Frontal cortex (tissue), 4 donors: Measurements from ENCODE around the gene HOMER3. TPM values are rescaled to one million over a fixed set of nuclear protein-coding genes. Genes with fewer than 3 reads are reported as not detected.
A peak's percentile ranks its signal among the peaks of the same experiment; 100 is the strongest.

ENCODE experiments used
- DNase-seq, 2 donors: peaks; one replicate each; pipeline ENCODE4 v3.0.0; 2012; ENCODE audit warnings: low spot score in 2 of 2
- FAIRE-seq: peaks from 2 replicates; lab custom pipeline; 2012; peaks lifted over from hg19 to GRCh38; lab: Jason Lieb, UNC
- total RNA-seq: library from RNA; depleted of rRNA; stranded (reverse); fragments of >200 nt; gene quantifications from one replicate; pipeline ENCODE4 v1.2.3, GENCODE V29; 2014
- donor health status: control.
- donor health status: control.
- donor health status: control.

HOMER3 gene
- total RNA-seq, result 20.4 TPM

DNA sequence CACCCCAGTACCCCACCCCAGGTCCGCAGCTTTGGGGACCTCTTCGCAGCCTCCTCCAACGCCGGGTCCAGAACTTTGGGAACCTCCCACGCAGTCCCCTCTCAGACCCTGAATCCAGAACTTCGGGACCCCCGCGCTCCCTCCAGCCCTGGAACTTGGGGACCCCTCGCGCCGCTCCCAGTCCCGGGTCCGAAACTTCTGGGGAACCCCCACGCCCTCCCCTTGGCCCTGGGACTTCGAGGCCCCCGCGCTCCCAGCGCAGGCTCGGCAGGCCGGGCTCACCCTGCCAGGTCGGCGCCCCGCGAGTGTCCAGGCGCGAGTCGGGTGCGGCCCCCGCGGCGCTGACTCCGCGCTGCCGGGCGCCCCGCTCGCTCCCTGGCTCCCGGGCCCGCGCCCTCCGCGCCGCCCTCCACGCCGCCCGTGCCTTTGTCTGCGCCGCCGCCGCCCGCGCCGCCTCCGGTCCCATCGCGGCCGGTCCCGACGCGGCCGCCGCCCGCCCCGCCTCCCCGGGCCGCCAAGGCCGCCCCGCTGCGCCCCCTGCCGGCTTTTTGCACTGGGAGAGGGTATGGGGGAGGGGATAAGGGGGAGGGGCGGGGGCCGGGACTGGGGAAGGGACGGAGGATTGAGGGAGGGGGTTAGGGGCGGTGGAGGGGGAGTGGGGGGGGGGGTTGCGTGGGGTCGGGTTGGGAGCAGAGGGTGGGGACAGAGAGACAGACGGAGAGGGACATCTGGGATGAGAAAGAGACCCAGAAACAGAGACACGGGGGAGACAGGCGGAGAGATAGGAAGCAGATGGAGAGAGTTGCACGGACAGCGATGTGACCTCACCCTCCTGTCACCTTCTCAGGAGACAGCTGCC is at the start of gene HOMER3:
HOMER3 (minus strand) TSS at position 449 of the 859 bp plus-strand sequence. CDS start 2,235 bp downstream, outside the sequence.
- peak; percentile 95 to 96 for DNase-seq

DNA sequence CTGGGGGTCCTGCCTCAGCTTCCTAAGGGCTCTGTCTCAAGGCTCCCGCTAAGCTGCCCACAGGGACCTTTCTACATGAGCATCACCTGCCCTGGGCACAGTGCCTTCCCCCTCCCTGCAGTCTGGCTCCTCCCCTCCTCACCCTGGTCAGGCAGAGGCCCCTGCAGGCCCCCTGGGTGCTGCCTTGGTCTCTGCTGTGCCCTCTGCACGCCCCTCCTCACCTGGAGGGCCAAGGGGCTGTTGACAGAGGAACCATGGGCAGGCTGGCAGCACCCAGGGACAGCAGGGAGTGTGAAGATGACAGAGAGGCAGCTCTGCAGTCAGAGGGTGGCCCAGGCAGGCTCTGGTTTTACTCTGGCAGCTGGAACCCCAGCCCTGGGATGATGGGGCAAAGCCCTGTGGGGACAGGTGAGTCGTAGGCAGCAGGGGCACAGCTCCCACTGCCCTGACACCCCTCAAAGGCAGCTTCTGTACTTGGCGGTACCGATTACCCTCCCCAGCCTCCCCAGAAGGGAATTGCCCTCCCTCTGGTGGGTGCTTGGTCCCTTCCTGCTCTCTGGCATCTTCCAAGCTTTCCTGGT is 49.2 kb upstream of the HOMER3 start:
- DNase-seq (no peak), FAIRE-seq (no peak)

More for the DNA sequence above, at the start of gene HOMER3:
- FAIRE-seq, result no peak

DNA sequence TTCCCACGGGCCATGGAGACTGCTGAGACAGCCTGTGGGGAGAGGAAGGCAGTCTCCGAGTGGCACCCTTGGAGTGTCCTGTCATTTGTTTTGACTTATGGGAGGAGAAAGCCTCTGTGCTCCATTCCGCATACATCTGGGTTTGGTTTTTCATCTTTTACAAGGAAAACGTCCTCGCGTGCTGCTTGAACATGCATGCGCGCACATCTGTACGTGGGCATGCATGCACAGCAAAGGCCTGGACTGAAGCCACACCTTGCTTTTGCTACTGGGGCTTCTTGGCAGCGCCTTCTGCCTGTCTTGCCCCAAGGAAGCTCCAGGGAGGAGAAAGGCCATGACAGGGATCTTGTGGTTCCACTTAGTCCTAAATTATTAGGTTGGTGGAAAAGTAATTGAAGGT is 48.3 kb upstream of the HOMER3 start:
- FAIRE-seq (no peak), DNase-seq (no peak)

DNA sequence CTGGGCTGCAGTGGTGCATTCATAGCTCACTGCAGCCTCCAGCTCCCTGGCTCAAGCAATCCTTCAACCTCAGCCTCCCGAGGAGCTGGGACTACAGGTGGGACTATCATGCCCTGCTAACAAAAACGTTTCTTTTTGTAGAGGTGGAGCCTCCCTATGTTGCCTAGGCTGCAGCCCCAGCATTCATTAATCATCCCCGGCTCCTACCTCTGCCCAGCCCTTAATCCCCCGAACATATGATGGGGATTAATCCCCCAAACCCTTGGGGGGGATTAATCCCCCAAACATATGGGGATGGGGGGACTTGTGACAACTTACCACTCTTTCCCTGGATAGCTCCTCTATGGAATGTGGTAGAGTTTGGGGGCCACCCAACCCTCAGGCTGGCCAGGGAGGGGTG is 46.4 kb upstream of the HOMER3 start:
- DNase-seq, result no peak

DNA sequence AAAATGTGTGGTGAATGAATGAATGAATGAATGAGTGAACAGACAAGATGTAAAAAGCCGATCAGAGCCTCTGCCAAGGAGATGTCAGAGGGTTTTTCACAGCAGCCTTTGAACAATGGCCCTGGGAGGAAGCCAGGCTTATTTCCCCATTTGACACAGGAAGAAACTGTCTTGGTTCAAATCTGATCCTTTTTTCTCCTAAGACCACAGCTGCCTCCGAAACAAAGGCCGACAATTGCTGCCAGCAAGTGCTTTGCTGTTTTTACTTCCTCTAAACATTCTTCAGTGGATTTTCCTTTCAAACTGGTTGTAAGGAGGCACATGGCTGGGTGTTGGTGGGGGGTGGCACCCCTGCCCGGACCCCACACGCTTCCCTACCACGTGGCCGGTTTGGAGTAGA is 44.2 kb upstream of the HOMER3 start:
- DNase-seq (no peak), FAIRE-seq (no peak)

More for the DNA sequence above, 46.4 kb upstream of the HOMER3 start:
- FAIRE-seq, result no peak

DNA sequence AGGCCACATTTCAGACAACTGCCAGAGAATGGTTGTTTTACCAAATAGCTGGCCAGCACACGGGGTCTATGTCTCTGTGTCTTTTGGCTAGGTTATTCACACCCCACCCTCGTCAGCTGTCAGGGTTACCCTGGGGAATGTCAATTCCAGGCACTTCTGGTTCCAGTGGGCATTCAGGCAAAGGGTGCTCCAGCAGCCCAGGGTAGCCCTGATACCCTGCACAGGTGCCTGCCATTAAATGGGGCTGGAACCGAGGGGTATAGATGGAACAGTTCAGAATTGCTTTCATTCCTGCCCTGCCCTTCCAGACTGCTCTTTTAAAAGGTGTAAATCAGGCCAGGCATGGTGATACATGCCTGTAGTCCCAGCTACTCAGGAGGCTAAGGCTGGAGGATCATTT is 43.2 kb upstream of the HOMER3 start:
- FAIRE-seq (no peak), DNase-seq (no peak)

- FAIRE-seq (no peak), DNase-seq (no peak)
Observed at GRCh38 chr19:18982669-18983068, 41.7 kb upstream of the HOMER3 start.

DNA sequence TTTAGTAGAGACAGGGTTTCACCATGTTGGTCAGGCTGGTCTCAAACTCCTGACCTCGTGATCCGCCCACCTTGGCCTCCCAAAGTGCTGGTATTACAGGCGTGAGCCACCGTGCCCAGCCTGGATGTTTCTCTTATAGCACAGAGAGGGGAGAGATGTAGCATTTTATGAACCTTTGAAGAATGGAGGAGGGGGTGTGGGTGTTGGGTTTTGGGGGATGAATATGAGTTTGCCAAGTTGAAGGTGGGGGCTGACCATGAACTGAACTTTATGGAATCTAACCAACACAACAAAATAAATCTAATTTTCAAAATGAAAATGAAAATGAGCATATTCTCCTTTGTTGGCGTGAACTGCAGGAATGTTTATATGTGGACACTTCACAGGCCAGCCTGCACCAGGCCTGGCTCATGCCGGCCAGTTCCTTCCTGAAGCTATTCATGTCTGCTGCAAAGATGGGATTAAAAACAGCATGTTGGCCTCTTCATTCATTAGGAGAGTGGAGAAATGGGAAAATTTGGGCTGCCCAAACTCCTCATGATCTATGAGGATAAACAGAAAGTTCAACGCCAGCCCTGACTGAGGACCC is 39.5 kb upstream of the HOMER3 start:
- DNase-seq, result no peak
- FAIRE-seq, result no peak

GRCh38 chr19:18978616-18979015 is 37.6 kb upstream of the HOMER3 start:
- FAIRE-seq (no peak), DNase-seq (no peak)

DNA sequence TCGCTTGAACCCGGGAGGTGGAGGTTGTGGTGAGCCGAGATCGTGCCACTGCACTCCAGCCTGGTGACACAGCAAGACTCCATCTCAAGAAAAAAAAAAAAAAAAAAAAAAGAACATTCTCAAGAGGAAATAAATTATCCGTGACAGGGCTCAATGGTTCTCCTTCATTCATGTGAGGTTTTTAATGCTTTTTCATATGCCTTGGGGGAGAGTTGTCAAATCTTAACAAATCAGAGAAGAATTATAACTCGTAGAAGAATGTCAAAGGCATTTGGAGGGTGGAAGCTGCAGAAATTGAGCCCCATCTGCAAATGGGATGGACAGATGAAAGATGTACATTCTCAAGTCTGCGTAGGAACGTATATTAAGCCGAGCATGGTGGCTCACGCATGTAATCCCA is 34.9 kb upstream of the HOMER3 start:
- DNase-seq, result no peak

DNA sequence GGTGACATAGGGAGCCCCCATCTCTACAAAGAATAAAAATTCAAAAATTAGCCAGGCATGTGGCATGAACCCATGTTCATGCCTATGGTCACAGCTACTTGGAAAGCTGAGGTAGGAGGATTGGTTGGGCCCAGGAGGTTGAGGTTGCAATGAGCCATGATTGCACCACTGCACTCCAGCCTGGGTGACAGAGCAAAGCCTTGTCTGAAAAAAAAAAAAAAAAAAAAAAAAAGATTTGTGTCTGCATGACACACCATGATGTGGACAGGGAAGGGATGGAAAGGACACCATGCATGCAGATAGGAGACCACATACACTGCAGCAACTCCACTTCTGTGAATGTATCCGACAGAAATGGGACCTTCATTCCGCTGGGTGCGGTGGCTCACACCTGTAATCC is 34.0 kb upstream of the HOMER3 start:
- FAIRE-seq, result no peak
- no peak for DNase-seq

More for the DNA sequence above, 34.9 kb upstream of the HOMER3 start:
- no peak for FAIRE-seq

DNA sequence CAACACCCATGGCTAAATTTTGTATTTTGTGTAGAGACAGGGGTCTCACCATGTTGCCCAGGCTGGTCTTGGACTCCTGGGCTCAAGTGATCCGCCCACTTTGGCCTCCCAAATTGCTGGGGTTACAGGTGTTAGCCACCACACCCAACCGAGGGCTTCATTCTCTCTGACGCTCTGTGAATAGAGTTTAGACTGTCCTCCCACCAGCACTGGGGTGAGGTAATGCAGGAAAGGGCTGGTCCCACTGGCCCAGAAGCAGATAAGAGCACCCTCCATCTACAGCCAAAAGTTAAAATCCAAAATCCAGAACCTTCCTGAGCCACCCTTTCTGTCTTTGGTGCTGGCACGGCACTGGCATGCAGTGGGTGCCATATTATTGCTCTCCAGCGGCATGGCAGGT is 31.8 kb upstream of the HOMER3 start:
- FAIRE-seq (no peak), DNase-seq (no peak)

DNA sequence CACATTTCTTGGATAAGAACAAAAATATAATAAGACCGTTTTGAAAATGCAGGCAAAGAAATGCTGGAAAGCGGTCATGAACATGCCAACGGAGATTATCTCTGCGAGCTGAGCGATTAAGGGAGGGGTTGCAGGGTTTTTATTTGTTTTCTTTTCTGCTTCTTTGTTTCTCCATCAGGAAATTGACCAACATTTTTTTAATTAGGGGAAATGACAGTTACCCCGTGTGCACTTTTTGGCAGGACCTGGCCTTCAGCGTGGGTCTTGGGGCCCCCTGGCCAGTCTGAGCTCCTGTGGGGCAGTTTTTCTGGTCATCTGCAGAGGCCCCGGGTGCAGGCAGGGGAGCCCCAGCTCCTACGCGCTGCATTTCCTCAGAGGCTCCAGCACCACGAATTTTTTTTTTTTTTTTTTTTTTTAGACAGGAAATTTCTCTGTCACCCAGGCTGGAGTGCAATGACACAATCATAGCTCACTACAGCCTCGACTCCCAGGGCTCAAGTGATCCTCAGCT is 31.3 kb upstream of the HOMER3 start:
- FAIRE-seq (no peak), DNase-seq (no peak)

DNA sequence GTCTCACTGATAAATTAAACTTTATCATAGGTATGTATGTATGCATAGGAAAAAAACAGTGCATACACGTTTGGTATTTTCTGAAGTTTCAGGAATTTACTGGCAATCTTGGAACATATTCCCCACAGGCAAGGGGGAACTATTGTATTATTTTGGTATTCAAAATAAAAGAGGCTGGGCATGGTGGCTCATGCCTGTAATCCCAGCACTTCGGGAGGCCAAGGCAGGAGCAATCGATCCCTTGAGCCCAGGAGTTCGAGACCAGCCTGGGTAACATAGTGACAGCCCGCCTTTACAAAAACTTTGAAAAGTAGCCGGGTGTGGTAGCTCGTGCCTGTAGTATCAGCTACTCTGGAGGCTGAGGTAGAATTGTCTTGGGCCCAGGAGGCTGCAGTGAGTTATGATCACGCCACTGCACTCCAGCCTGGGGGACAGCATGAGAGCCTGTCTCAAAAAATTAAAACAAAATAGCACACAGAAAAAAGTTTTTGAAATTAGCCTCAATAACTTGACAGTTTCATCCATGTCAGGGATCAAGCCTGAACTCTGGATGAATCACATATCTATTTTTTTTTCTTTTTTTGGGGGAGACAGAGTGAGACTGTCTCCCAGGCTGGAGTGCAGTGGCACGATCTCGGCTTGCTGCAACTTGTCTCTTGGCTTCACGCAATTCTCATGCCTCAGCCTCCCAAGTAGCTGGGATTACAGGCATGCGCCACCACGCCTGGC is 29.1 kb upstream of the HOMER3 start:
- DNase-seq (no peak), FAIRE-seq (no peak)

DNA sequence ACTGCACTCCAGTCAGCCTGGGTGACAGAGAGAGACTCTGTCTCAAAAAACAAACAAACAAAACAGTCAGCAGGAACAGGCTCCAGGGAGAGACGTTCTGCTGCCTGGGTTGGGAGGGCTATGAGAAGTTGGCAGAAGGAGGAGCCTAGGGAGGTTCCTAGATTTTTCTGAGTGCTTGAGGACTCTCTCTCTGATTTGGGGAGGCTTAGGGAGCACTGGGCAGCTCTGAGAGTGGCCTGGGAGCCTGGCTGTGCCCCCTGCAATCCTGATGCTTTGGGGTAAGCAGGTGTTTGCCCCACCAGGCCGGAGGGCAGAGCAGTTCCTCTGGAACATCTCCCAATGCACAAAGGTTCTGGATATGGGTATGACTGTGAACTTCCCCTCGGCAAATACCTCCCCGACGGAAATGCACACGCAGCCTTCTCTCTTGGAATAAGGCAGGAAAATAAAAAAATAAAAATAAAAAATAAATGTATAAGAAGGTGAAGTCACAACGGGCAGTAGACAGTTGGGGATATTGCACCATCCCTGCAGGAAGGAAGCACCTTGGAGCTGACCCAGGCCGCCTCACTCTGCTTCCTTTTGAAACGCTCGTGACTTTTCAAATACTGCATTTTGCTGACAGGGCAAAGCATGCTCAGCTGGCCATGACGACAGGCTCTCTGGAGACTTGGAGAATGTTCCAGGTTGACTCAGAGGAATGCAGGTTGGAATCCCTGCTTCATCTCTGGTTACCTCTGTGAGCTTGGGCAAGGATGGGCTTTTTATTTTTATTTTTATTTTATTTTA is 26.5 kb upstream of the HOMER3 start:
- no peak for DNase-seq
- no peak for FAIRE-seq

DNA sequence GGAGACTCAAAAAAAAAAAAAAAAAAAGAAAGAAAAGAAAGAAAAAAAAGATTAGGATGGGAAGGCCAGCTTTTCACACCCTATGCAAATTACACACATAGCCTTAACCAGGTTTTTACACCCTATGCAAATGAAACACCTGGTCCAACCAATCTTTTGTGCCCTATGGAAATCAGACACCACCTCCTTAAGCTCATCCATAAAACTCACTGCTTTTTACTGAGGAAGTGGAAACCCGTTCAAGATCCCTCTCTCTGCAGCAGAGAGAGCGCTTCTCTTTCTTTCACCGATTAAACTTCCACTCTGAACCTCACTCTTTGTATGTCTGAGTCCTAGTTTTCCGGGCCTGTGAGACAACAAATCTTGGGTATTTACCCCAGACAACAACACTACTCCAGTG is 25.3 kb upstream of the HOMER3 start:
- FAIRE-seq, result no peak
- no peak for DNase-seq

DNA sequence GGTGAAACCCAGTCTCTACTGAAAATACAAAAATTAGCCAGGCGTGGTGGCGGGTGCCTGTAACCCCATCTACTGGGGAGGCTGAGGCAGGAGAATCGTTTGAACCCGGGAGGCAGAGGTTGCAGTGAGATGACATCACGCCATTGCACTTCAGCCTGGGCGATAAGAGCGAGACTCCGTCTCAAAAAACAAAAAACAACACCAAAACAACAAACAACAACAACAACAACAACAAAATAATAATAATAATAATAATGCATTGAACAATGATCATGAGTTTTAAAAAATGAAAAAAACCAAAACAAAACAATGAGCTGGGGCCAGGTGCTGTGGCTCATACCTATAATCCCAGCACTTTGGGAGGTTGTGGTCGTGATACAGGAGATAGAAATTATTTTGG is 23.1 kb upstream of the HOMER3 start:
- DNase-seq (no peak), FAIRE-seq (no peak)

GRCh38 chr19:18961767-18962620 is 21.0 kb upstream of the HOMER3 start:
- DNase-seq (no peak), FAIRE-seq (no peak)

- FAIRE-seq (no peak), DNase-seq (no peak)
Observed at GRCh38 chr19:18960370-18960769, 19.4 kb upstream of the HOMER3 start.
